GM23338 (cell line): ENCODE data around the gene MEI4. TPM values are rescaled to one million over a fixed set of nuclear protein-coding genes. Genes with fewer than 3 reads are reported as not detected.

Source experiments
- ATAC-seq: fragments of 200-7000 bp; cut with Tn5 transposase; 3 replicates; pipeline ENCODE4 v1.9.1; 2020
- DNase-seq: peaks from one replicate; pipeline ENCODE4 v3.0.0-alpha.2; 2015; ENCODE audit warnings: low spot score
- H2AFZ ChIP-seq: fragments of 200-600 bp; sonication (generic); 2 replicates; pipeline ENCODE4 v1.8.0; 2016; ENCODE audit warnings: antibody characterized with exemption, mild to moderate bottlenecking, moderate library complexity
- H3F3A ChIP-seq: fragments of 200-600 bp; sonication (generic); replicated peaks from 2 replicates; pipeline ENCODE4 v1.8.0; 2017; ENCODE audit warnings: antibody characterized with exemption, mixed run types, low read depth
- H3K27ac ChIP-seq: fragments of 200-600 bp; sonication (generic); 2 replicates; pipeline ENCODE4 v1.6.1; 2016; ENCODE audit warnings: low read depth
- H3K27me3 ChIP-seq: fragments of 200-600 bp; sonication (generic); 2 replicates; pipeline ENCODE4 v1.8.0; 2016; ENCODE audit warnings: mild to moderate bottlenecking, mixed run types, moderate library complexity; ENCODE audit not compliant: insufficient read depth
- H3K36me3 ChIP-seq: fragments of 200-600 bp; sonication (generic); 2 replicates; pipeline ENCODE4 v1.8.0; 2016; ENCODE audit warnings: mild to moderate bottlenecking; ENCODE audit not compliant: insufficient read depth
- H3K4me1 ChIP-seq: fragments of 200-600 bp; sonication (generic); 2 replicates; pipeline ENCODE4 v1.8.0; 2016; ENCODE audit warnings: mild to moderate bottlenecking, moderate library complexity; ENCODE audit not compliant: insufficient read depth
- H3K4me2 ChIP-seq: fragments of 200-600 bp; sonication (generic); 2 replicates; pipeline ENCODE4 v1.7.1; 2017; ENCODE audit warnings: mixed run types
- H3K4me3 ChIP-seq: fragments of 200-600 bp; sonication (generic); 2 replicates; pipeline ENCODE4 v1.6.1; 2016; ENCODE audit warnings: mixed run types
- H3K79me2 ChIP-seq: fragments of 200-600 bp; sonication (generic); replicated peaks from 2 replicates; pipeline ENCODE4 v1.8.0; 2017; ENCODE audit warnings: mild to moderate bottlenecking; ENCODE audit not compliant: insufficient read depth
- H3K9me2 ChIP-seq: fragments of 200-600 bp; sonication (generic); 2 replicates; pipeline ENCODE4 v1.8.0; 2017; ENCODE audit not compliant: insufficient read depth
- H4K20me1 ChIP-seq: fragments of 200-600 bp; sonication (generic); replicated peaks from 2 replicates; pipeline ENCODE4 v1.8.0; 2017; ENCODE audit warnings: mild to moderate bottlenecking; ENCODE audit not compliant: insufficient read depth
- H3K27ac Mint-ChIP-seq: 2 replicates; pipeline ENCODE4 v1.8.0; 2020; ENCODE audit warnings: inconsistent platforms, mild to moderate bottlenecking, moderate library complexity, mixed read lengths
- H3K27me3 Mint-ChIP-seq: 3 replicates; pipeline ENCODE4 v1.8.0; 2022; ENCODE audit warnings: low read depth, mild to moderate bottlenecking, moderate library complexity, mixed read lengths, inconsistent platforms; ENCODE audit not compliant: insufficient read depth, poor library complexity
- H3K36me3 Mint-ChIP-seq: 3 replicates; pipeline ENCODE4 v1.8.0; 2021; ENCODE audit warnings: low read depth, mild to moderate bottlenecking, inconsistent platforms, moderate library complexity, mixed read lengths
- H3K4me1 Mint-ChIP-seq: 3 replicates; pipeline ENCODE4 v1.8.0; 2020; ENCODE audit warnings: mild to moderate bottlenecking, inconsistent platforms, mixed read lengths
- H3K4me3 Mint-ChIP-seq: 3 replicates; pipeline ENCODE4 v1.8.0; 2021; ENCODE audit warnings: moderate library complexity, mild to moderate bottlenecking, inconsistent platforms, mixed read lengths
- H3K9me3 Mint-ChIP-seq: 3 replicates; pipeline ENCODE4 v1.8.0; 2020; ENCODE audit warnings: moderate library complexity, mild to moderate bottlenecking, inconsistent platforms, mixed read lengths
- CREB1 ChIP-seq: fragments of 250-450 bp; sonication (Bioruptor Pico); IDR thresholded peaks from 2 replicates; pipeline ENCODE4 v1.5.0; 2020; ENCODE audit warnings: low read depth, mild to moderate bottlenecking, moderate library complexity
- ETS1 ChIP-seq: IDR thresholded peaks from 2 replicates; pipeline ENCODE4 v1.6.1; 2016; ENCODE audit warnings: antibody characterized with exemption
- NANOG ChIP-seq: IDR thresholded peaks from 2 replicates; pipeline ENCODE4 v1.6.1; 2016; ENCODE audit warnings: antibody characterized with exemption, borderline replicate concordance
- POLR2AphosphoS5 ChIP-seq: IDR thresholded peaks from 2 replicates; pipeline ENCODE4 v1.6.1; 2016; ENCODE audit warnings: antibody characterized with exemption, low read depth
- STAT1 ChIP-seq: IDR thresholded peaks from one replicate; pipeline ENCODE4 v1.6.1; 2016; ENCODE audit warnings: antibody characterized with exemption; ENCODE audit not compliant: unreplicated experiment
- ZNF462 ChIP-seq: fragments of 250-450 bp; sonication (Bioruptor Pico); IDR thresholded peaks from 2 replicates; pipeline ENCODE4 v1.5.0; 2020; ENCODE audit warnings: mild to moderate bottlenecking, moderate library complexity
- polyA plus RNA-seq: library from polyadenylated mRNA; unstranded; fragments of >200 nt; fragmentation: Nextera tagmentation; extraction: Ambion mirVana; gene quantifications from 2 replicates; pipeline ENCODE4 v1.2.1, GENCODE V29; 2016
- total RNA-seq: library from RNA; depleted of rRNA; stranded (reverse); fragments of >200 nt; shearing (Covaris generic); gene quantifications from 2 replicates; pipeline ENCODE4 v1.2.3, GENCODE V29; 2014

Gene MEI4
- total and polyA plus RNA-seq, 2 experiments from 2014 or later = 0.23 to 0.63 TPM

GRCh38 chr6:77857421-77857820, 204.6 kb downstream of the MEI4 start:
- H3K27me3 Mint-ChIP-seq = peaks cover 3% of the 10 kb centered on the region
- no peak overlapping the region for H2AFZ ChIP-seq
- H3K36me3 ChIP-seq = no peaks in the 10 kb centered on the region; the same call in 1 of the 2 replicates
- DNase-seq (no peak), ATAC-seq (no peak)
- no peaks in the 10 kb centered on the region for H3K79me2 ChIP-seq
- no peak overlapping the region for H3K4me3 ChIP-seq
- no peak overlapping the region for H3K27ac ChIP-seq
- peaks cover 9% of the 10 kb centered on the region; the same call in 2 of the 3 replicates for H3K36me3 Mint-ChIP-seq
- 0 out of 2 replicates have a peak, but pooled peaks cover 2% of the 10 kb centered on the region for H3K9me2 ChIP-seq
- no peak for TF ChIP-seq ETS1
- no peak for TF ChIP-seq POLR2AphosphoS5
- no peak for TF ChIP-seq NANOG
- TF ChIP-seq CREB1 (CRISPR knock-in tag) = no peak
- no peak for TF ChIP-seq STAT1
- no peak for TF ChIP-seq ZNF462 (CRISPR knock-in tag)
- no peaks in the 10 kb centered on the region for H3K27me3 ChIP-seq
- H3K4me2 ChIP-seq = no peak overlapping the region
- no peaks in the 10 kb centered on the region for H3K4me1 ChIP-seq
- H3K9me3 Mint-ChIP-seq = peaks cover 15% of the 10 kb centered on the region
- no peak overlapping the region for H3K27ac Mint-ChIP-seq
- no peaks in the 10 kb centered on the region for H3K4me1 Mint-ChIP-seq
- H4K20me1 ChIP-seq = no peaks in the 10 kb centered on the region
- no peaks in the 10 kb centered on the region for H3F3A ChIP-seq
- H3K4me3 Mint-ChIP-seq = no peak overlapping the region
